HL-60 (cell line): Measurements from ENCODE around the gene DYNLT2.

Experiments used
- DNase-seq, 2 experiments: peaks; one replicate each; pipeline ENCODE4 v3.0.0-alpha.2; 2010 to 2020; ENCODE audit warnings: low read depth in 1 of 2, low spot score in 1 of 2
- H3K27ac ChIP-seq: fragments of 250-450 bp; sonication (Bioruptor Pico); replicated peaks from 2 replicates; pipeline ENCODE4 v1.5.1; 2020; ENCODE audit warnings: mild to moderate bottlenecking, moderate library complexity
- H3K27me3 ChIP-seq: fragments of 250-450 bp; sonication (Bioruptor Pico); 2 replicates; pipeline ENCODE4 v1.5.1; 2021; ENCODE audit warnings: mild to moderate bottlenecking, moderate library complexity; ENCODE audit not compliant: insufficient read depth, poor library complexity, severe bottlenecking
- H3K4me3 ChIP-seq: replicated peaks from 2 replicates; pipeline ENCODE4 v1.5.1; 2011; ENCODE audit warnings: mild to moderate bottlenecking, control low read depth, low read length; ENCODE audit not compliant: insufficient read depth
- CTCF ChIP-seq: IDR thresholded peaks from one replicate; pipeline ENCODE4 v1.5.1; 2011; ENCODE audit warnings: low read length, control low read depth, inconsistent platforms; ENCODE audit not compliant: insufficient read depth
- GABPA ChIP-seq: IDR thresholded peaks from 2 replicates; pipeline ENCODE4 v1.6.1; 2012; ENCODE audit warnings: low read depth
- POLR2AphosphoS5 ChIP-seq: IDR thresholded peaks from 2 replicates; pipeline ENCODE4 v1.6.1; 2012; ENCODE audit warnings: low read depth
- REST ChIP-seq: IDR thresholded peaks from 2 replicates; pipeline ENCODE4 v1.6.1; 2012; ENCODE audit warnings: low read depth; ENCODE audit not compliant: insufficient replicate concordance
- SPI1 ChIP-seq: IDR thresholded peaks from 2 replicates; pipeline ENCODE4 v1.6.1; 2012; ENCODE audit warnings: low read depth, mild to moderate bottlenecking, borderline replicate concordance

The DYNLT2 gene

GRCh38 chr6:169783401-169783800 lies 32.0 kb upstream of the DYNLT2 start:
- TF ChIP-seq POLR2AphosphoS5, result no peak
- TF ChIP-seq CTCF, result no peak
- TF ChIP-seq SPI1, result no peak
- TF ChIP-seq GABPA, result no peak
- no peak for TF ChIP-seq REST
- DNase-seq, result no peak
- Histone ChIP-seq H3K4me3 (no peak overlapping the region), H3K27ac (no peak overlapping the region), H3K27me3 (no peaks in the 10 kb centered on the region)

GRCh38 chr6:169782966-169783365 lies 31.6 kb upstream of the DYNLT2 start:
- DNase-seq, result no peak
- Histone ChIP-seq H3K27me3 (no peaks in the 10 kb centered on the region), H3K4me3 (no peak overlapping the region), H3K27ac (no peak overlapping the region)
- TF ChIP-seq POLR2AphosphoS5 (no peak), GABPA (no peak), CTCF (no peak), REST (no peak), SPI1 (no peak)

GRCh38 chr6:169780571-169781091 lies 29.3 kb upstream of the DYNLT2 start:
- Histone ChIP-seq H3K27ac (no peak overlapping the region), H3K4me3 (no peak overlapping the region), H3K27me3 (no peaks in the 10 kb centered on the region)
- TF ChIP-seq REST (no peak), GABPA (no peak), CTCF (no peak), POLR2AphosphoS5 (no peak), SPI1 (no peak)
- no peak for DNase-seq
